Lung (tissue), 12 donors: ENCODE results near the gene DNASE1L1. TPM values are rescaled to one million over a fixed set of nuclear protein-coding genes. Genes with fewer than 3 reads are reported as not detected.

ENCODE experiments used
- ATAC-seq: fragments of 200-7000 bp; cut with Tn5 transposase; one replicate; pipeline ENCODE4 v1.9.1; 2020; ENCODE audit warnings: moderate number of reproducible peaks; ENCODE audit not compliant: insufficient read depth, low FRiP score
- DNase-seq, 3 donors: peaks; one replicate each; pipeline ENCODE4 v3.0.0-alpha.2; 2013 to 2017
- H3K27ac ChIP-seq, 2 donors: one replicate each; pipeline ENCODE4 v1.5.1; 2013; ENCODE audit warnings: mild to moderate bottlenecking in 2 of 2, moderate library complexity in 2 of 2, control low read depth in 1 of 2, inconsistent platforms in 1 of 2, low read depth in 1 of 2, low read length in 1 of 2
- H3K27me3 ChIP-seq, 3 donors: one replicate each; pipeline ENCODE4 v1.5.1; 2013; ENCODE audit warnings: low read length in 2 of 3; ENCODE audit not compliant: control insufficient read depth in 3 of 3, insufficient read depth in 3 of 3
- H3K36me3 ChIP-seq, 4 donors: one replicate each; pipeline ENCODE4 v1.5.1; 2013; ENCODE audit warnings: low read length in 4 of 4, mild to moderate bottlenecking in 1 of 4, moderate library complexity in 1 of 4; ENCODE audit not compliant: control insufficient read depth in 4 of 4, insufficient read depth in 4 of 4
- H3K4me1 ChIP-seq, 5 donors: one replicate each; pipeline ENCODE4 v1.5.1; 2013; ENCODE audit warnings: low read length in 5 of 5, mild to moderate bottlenecking in 2 of 5, moderate library complexity in 1 of 5; ENCODE audit not compliant: control insufficient read depth in 5 of 5, insufficient read depth in 5 of 5
- H3K4me3 ChIP-seq: one replicate; pipeline ENCODE4 v1.5.1; 2013; ENCODE audit warnings: mild to moderate bottlenecking, control low read depth, moderate library complexity
- H3K9ac ChIP-seq, 2 donors: one replicate each; pipeline ENCODE4 v1.5.1; 2013; ENCODE audit warnings: low read length in 2 of 2, control low read depth in 1 of 2; ENCODE audit not compliant: insufficient read depth in 1 of 2
- H3K9me3 ChIP-seq, 4 donors: one replicate each; pipeline ENCODE4 v1.5.1; 2013; ENCODE audit warnings: low read length in 3 of 4, mild to moderate bottlenecking in 1 of 4, moderate library complexity in 1 of 4; ENCODE audit not compliant: control insufficient read depth in 4 of 4, insufficient read depth in 3 of 4
- WGBS, 2 donors: extraction: QIAGEN DNeasy Blood & Tissue Kit; methylation state at CpG; one replicate each; pipeline ENCODE4 v1.1.7; 2013; 5-methylcytosine and 5-hydroxymethylcytosine counted together
- polyA plus RNA-seq, 2 donors: library from polyadenylated mRNA; stranded (reverse); fragments of 200-250 nt; gene quantifications; one replicate each; pipeline ENCODE4 v1.2.1, GENCODE V29; 2013
- total RNA-seq, 2 donors: library from RNA; depleted of rRNA in 1 of 2; stranded (reverse); fragments of >200 nt in 1 of 2; gene quantifications; one replicate each; pipeline ENCODE4 v1.2.1, GENCODE V29; 2014 to 2021
- TF ChIP-seq, protein P1 (sequence below): IDR thresholded peaks from 2 replicates; pipeline ENCODE4 v1.5.1; 2012; ENCODE audit warnings: mild to moderate bottlenecking; ENCODE audit errors: control extremely low read depth, extremely low read depth
- donor health status: control.
- donor health status: control.
- donor health status: Bipolar disorder and iron deficiency.
- donor health status: healthy.
- donor health status: DM: yes; HTN: yes; CAD: no.

DNASE1L1 gene
- total and polyA plus RNA-seq, 4 donors = 12.5 to 52.3 (median 34.6) TPM

GRCh38 chrX:154380787-154381186, 28.3 kb downstream of the DNASE1L1 start:
- TF ChIP-seq, protein P1, sequence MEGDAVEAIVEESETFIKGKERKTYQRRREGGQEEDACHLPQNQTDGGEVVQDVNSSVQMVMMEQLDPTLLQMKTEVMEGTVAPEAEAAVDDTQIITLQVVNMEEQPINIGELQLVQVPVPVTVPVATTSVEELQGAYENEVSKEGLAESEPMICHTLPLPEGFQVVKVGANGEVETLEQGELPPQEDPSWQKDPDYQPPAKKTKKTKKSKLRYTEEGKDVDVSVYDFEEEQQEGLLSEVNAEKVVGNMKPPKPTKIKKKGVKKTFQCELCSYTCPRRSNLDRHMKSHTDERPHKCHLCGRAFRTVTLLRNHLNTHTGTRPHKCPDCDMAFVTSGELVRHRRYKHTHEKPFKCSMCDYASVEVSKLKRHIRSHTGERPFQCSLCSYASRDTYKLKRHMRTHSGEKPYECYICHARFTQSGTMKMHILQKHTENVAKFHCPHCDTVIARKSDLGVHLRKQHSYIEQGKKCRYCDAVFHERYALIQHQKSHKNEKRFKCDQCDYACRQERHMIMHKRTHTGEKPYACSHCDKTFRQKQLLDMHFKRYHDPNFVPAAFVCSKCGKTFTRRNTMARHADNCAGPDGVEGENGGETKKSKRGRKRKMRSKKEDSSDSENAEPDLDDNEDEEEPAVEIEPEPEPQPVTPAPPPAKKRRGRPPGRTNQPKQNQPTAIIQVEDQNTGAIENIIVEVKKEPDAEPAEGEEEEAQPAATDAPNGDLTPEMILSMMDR = no peak
- Histone ChIP-seq H3K27me3 (no peaks in the 10 kb centered on the region), H3K4me1 (peaks cover 0 to 9% (median 5%) of the 10 kb centered on the region in 5 donors), H3K4me3 (no peak overlapping the region), H3K9ac (no peak overlapping the region), H3K27ac (peak overlapping the region in 1 of 2 donors; percentile 15), H3K36me3 (peaks cover 0 to 6% (median under 1%) of the 10 kb centered on the region in 4 donors), H3K9me3 (peaks cover 0 to 4% (median 0%) of the 10 kb centered on the region in 4 donors)
- ATAC-seq (no peak), DNase-seq (no peak)
- WGBS, 2 donors = 86 to 95% methylated on average over 11 to 14 of the region's 14 CpGs

GRCh38 chrX:154380153-154380552, 28.9 kb downstream of the DNASE1L1 start:
- TF ChIP-seq, protein P1 = no peak
- Histone ChIP-seq H3K27ac (peak overlapping the region; percentile 97 to 99), H3K9me3 (peaks cover 0 to 4% (median 0%) of the 10 kb centered on the region in 4 donors), H3K9ac (peak overlapping the region; percentile 77 to 86), H3K4me1 (peaks cover 0 to 9% (median 5%) of the 10 kb centered on the region in 5 donors), H3K27me3 (no peaks in the 10 kb centered on the region), H3K4me3 (peak overlapping the region; percentile 68), H3K36me3 (peaks cover 0 to 6% (median under 1%) of the 10 kb centered on the region in 4 donors)
- ATAC-seq (no peak), DNase-seq (no peak)
- 57 to 59% methylated on average over 13 of the region's 13 CpGs for whole genome bisulfite sequencing, 2 donors

- Histone ChIP-seq H3K27ac (peak overlapping the region; percentile 97 to 99), H3K9ac (peak overlapping the region; percentile 77 to 86), H3K9me3 (peaks cover 0 to 4% (median 0%) of the 10 kb centered on the region in 4 donors), H3K4me1 (peaks cover 0 to 13% (median 5%) of the 10 kb centered on the region in 5 donors), H3K36me3 (peaks cover 0 to 6% (median under 1%) of the 10 kb centered on the region in 4 donors), H3K27me3 (no peaks in the 10 kb centered on the region), H3K4me3 (peak overlapping the region; percentile 68)
- peak in 1 of 3 donors; percentile 29 for DNase-seq
- 1 to 37% methylated on average over 15 to 38 of the region's 38 CpGs for WGBS, 2 donors
- no peak for ATAC-seq
- TF ChIP-seq, protein P1 = no peak
Observed at GRCh38 chrX:154379569-154379951, 29.5 kb downstream of the DNASE1L1 start.
